Activated CD8-positive, alpha-beta memory T cell treated with anti-CD3 and anti-CD28 coated beads, Interleukin-2, amount 50 U/mL, for 24 hours (primary cell): ENCODE data around the gene IGF2BP2.

ENCODE experiments used
- DNase-seq: peaks from one replicate; pipeline ENCODE4 v3.0.0-alpha.2; 2020; ENCODE audit errors: extremely low read depth

Gene IGF2BP2

GRCh38 chr3:185837414-185837813, 12.6 kb upstream of the IGF2BP2 start:
- DNase-seq = no peak

- no peak for DNase-seq
These were observed 7.1 kb upstream of the IGF2BP2 start for GRCh38 chr3:185831990-185832389.

GRCh38 chr3:185831195-185831594, 6.4 kb upstream of the IGF2BP2 start:
- DNase-seq = no peak

DNA sequence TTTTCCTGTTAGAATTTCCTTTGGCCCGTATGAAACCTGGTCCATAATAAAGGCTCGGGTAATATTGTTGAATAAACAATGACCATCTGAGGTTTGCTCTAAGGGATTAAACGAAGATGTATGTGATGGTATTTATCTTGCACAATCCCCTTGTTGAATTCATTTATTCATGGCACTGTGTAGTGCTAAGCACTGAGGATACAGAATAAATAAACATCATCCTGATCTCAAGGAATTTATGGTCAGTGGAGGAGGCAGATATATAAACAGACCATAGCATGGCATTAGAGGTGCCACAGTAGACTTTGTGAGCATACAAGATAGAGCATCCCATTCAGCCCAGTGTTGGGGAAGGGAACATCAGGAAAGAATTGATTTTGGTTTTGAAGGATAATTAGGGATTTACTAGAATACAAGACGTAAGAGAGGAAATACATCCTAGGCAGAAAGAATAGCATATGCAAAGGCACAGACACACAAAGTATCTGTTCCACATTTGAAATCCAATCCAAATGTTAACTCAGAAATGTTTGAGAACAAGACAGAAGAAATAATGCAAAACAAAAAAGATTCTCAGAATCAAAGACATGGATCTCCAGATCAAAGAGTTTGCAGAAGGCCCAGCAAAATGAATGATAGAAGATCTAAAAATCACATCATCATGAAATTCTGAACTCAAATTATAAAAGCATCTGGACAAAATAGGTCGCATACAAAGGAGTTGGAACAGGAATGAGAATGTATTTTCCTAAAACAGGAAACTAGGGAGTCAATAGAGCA, 5.4 kb upstream of the IGF2BP2 start:
- no peak for DNase-seq

- DNase-seq = no peak
These were observed 3.9 kb upstream of the IGF2BP2 start for GRCh38 chr3:185828755-185829154.

- DNase-seq = no peak
These were observed 2.9 kb upstream of the IGF2BP2 start for GRCh38 chr3:185827595-185828344.

GRCh38 chr3:185825639-185826481, 1.0 kb upstream of the IGF2BP2 start:
- DNase-seq = no peak

GRCh38 chr3:185824051-185825005, 514 bp downstream of the IGF2BP2 start:
- DNase-seq = no peak

DNA sequence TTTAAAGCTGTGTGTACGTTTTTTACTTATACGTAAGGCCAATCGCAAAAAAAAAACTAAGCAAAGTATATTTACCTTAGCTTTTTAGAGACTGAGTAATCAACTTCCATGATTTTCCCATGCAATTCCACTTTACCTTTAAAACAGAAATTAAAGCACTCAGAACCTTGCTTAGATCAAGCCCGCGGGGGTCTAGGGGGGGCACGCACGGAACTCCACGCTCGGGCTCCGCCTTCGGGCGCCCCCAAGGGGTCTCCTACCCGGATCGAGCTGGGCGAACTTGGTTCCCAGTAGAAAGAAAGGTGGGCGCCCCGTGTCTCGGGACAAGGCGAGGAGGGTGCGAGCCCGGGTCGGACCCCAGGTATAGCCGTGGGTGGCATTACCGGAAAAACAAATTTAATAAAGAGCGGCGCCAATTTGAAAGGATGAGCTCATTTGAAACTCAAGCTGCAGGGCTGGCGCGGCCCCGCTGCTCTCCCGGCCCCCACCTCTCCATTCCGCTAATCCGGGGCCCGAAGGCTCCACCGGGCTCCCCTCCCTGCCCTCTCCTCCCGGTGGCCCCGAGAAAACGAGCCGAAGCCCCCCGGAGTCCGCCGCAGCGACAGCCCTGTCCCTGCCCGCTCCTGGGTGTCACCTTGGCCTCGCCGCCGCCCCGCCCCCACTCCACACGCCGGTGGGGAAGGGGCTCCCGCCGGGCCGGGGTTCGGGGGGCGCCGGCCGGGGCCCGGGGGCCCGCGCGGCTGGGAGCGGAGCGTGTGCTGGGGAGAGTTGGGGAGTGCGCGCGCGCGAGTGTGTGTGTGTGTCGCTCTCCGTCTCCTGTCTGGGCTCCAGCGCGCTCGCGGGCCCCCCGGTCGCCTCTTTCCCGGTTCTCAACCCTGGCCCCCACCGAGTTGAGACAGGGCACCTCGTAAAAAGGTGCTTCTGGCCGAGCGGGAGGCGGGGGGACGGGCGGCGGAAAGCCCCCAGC, 1.5 kb downstream of the IGF2BP2 start:
- DNase-seq = no peak

- no peak for DNase-seq
These were observed 2.4 kb downstream of the IGF2BP2 start for GRCh38 chr3:185822221-185823000.

GRCh38 chr3:185820973-185821758, 3.7 kb downstream of the IGF2BP2 start:
- DNase-seq = no peak

- no peak for DNase-seq
These were observed 6.5 kb downstream of the IGF2BP2 start for GRCh38 chr3:185818267-185818875.

- DNase-seq = no peak
These were observed 9.2 kb downstream of the IGF2BP2 start for GRCh38 chr3:185815391-185816282.

- DNase-seq = no peak
These were observed 11.1 kb downstream of the IGF2BP2 start for GRCh38 chr3:185813691-185814215.

GRCh38 chr3:185813205-185813604, 11.6 kb downstream of the IGF2BP2 start:
- DNase-seq = no peak

- no peak for DNase-seq
These were observed 17.3 kb downstream of the IGF2BP2 start for GRCh38 chr3:185807445-185808068.
